H1 (cell line): ENCODE data around the gene UCP2. TPM values are rescaled to one million over a fixed set of nuclear protein-coding genes. Genes with fewer than 3 reads are reported as not detected.

ENCODE experiments used
- CREB1 ChIP-seq: IDR thresholded peaks from 2 replicates; pipeline ENCODE4 v1.6.1; 2012; ENCODE audit warnings: inconsistent platforms
- KDM4A ChIP-seq: IDR thresholded peaks from one replicate; pipeline ENCODE4 v1.7.1; 2012; ENCODE audit warnings: low read depth, mild to moderate bottlenecking, moderate library complexity, low read length, inconsistent platforms; ENCODE audit not compliant: severe bottlenecking
- PHF8 ChIP-seq: fragments of 200-600 bp; sonication (generic); conservative IDR thresholded peaks from 2 replicates; pipeline ENCODE4 v1.7.1; 2012; ENCODE audit warnings: low read depth, mild to moderate bottlenecking, inconsistent platforms, low read length, moderate library complexity
- POLR2A ChIP-seq, 2 experiments: IDR thresholded peaks; 1 replicate in 1 of 2; 2 replicates in 1 of 2; pipeline ENCODE4 v1.6.1; 2011; ENCODE audit warnings: low read depth in 2 of 2, low read length in 2 of 2, mild to moderate bottlenecking in 2 of 2; ENCODE audit errors: control extremely low read depth in 1 of 2
- SIN3A ChIP-seq, 2 experiments: IDR thresholded peaks in 1 of 2; conservative IDR thresholded peaks in 1 of 2; 2 replicates each; pipeline ENCODE4 v1.6.1; 2011 to 2012; ENCODE audit warnings: low read length in 2 of 2, improper control_type of control experiment in 1 of 2, low read depth in 1 of 2, mild to moderate bottlenecking in 1 of 2
- SRF ChIP-seq: IDR thresholded peaks from 2 replicates; pipeline ENCODE4 v1.6.1; 2011; ENCODE audit warnings: mild to moderate bottlenecking, low read depth, low read length, moderate library complexity
- TBP ChIP-seq: IDR thresholded peaks from 2 replicates; pipeline ENCODE4 v1.6.1; 2011; ENCODE audit warnings: low read depth, low read length, improper control_type of control experiment
- polyA plus RNA-seq, 7 experiments: library from polyadenylated mRNA; depleted of rRNA in 3 of 7; stranded (reverse) in 5 of 7; unstranded in 2 of 7; fragments of >200 nt in 5 of 7; fragments of 200-250 nt in 2 of 7; gene quantifications; 1 replicate in 5 of 7; 2 replicates in 1 of 7; 4 replicates in 1 of 7; pipeline versions ENCODE4 v1.2.1 to v1.2.3, GENCODE V29; 2011 to 2013; ENCODE audit warnings: missing spikeins in 2 of 7, mixed read lengths in 2 of 7
- total RNA-seq: library from RNA; stranded (reverse); fragmentation: NEBNext Ultra II Directional; extraction: Animal tissue kit (Norgen Biotek cat#: 25700); gene quantifications from 2 replicates; pipeline ENCODE4 v1.2.1, GENCODE V29; 2021
- TF ChIP-seq, protein P1 (sequence below): IDR thresholded peaks from 2 replicates; pipeline ENCODE4 v1.6.1; 2012; ENCODE audit warnings: inconsistent platforms
- TF ChIP-seq, protein P2 (sequence below): IDR thresholded peaks from 2 replicates; pipeline ENCODE4 v1.6.1; 2011; ENCODE audit warnings: low read depth, mild to moderate bottlenecking, low read length; ENCODE audit not compliant: insufficient read depth
- TF ChIP-seq, protein P3 (sequence below): IDR thresholded peaks from 2 replicates; pipeline ENCODE4 v1.6.1; 2011; ENCODE audit warnings: low read length, improper control_type of control experiment

Gene UCP2
- total and polyA plus RNA-seq, 2 of the 8 experiments (the other 6 are each of a cell fraction or from before 2014, with no cell fraction given), result 46.2 to 55.2 TPM

DNA sequence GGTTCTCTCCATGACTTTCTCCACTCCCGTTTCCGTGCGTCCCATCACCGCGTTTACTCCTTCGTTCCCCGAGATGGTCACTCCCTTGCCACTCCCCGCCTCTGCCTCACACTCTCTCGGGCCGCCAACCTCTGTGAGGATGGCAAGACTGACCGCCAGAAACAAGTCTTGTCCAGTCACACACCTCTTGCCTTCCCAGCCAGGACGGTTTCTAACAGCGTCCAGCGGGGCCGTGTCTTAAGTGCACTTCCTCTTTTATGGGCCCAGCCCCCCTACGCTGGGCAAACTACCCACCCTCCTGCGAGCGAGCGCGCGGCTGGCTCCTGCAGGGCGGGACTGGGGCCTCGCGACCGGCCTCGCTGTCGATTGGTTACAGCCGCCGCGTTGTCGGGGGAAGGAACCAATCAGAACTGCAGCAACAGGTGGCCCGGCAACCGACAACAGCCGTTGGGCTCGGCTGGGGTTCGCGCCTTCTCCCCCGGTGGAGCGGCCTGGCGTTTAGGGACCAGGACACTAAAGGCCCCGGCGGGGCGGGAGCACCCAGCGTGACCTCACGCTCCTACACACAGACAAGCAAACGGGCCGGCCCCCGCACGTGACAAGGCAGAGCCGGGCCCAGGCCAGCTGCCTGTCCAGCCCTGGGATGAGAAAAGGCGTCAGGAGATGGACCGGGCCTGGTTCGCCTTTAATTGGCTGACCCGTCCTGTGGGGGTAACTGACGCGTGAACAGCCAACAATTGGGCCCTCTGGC, 522 bp upstream of the UCP2 start (continued):
- TF ChIP-seq POLR2A (IDR thresholded peaks at IDR 0.05; ENCODE audit: control extremely low read depth in 1 of 2, low read depth in 2 of 2, low read length in 2 of 2), result peak in 1 of 2 experiments; percentile 23; a peak in 1 of 3 replicates
- TF ChIP-seq SIN3A (conservative IDR thresholded peaks at IDR 0.05 in 1 of 2, IDR thresholded peaks at IDR 0.05 in 1 of 2; ENCODE audit: low read depth in 1 of 2, low read length in 2 of 2), result 0 out of 4 replicates have a peak, but pooled peaks of 1 of the 2 experiments have one; percentile 10
- TF ChIP-seq TBP, result peak; percentile 15; the same call in 1 of the 2 replicates
- TF ChIP-seq, protein P1, sequence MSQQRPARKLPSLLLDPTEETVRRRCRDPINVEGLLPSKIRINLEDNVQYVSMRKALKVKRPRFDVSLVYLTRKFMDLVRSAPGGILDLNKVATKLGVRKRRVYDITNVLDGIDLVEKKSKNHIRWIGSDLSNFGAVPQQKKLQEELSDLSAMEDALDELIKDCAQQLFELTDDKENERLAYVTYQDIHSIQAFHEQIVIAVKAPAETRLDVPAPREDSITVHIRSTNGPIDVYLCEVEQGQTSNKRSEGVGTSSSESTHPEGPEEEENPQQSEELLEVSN, result peak; percentile 97
- TF ChIP-seq SRF, result no peak
- peak; percentile 95 for TF ChIP-seq KDM4A
- TF ChIP-seq, protein P2, sequence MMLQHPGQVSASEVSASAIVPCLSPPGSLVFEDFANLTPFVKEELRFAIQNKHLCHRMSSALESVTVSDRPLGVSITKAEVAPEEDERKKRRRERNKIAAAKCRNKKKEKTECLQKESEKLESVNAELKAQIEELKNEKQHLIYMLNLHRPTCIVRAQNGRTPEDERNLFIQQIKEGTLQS, result no peak
- 0 out of 2 replicates have a peak, but pooled peaks have one; percentile 33 for TF ChIP-seq PHF8
- peak; percentile 21; the same call in 1 of the 2 replicates for TF ChIP-seq CREB1
- TF ChIP-seq, protein P3, sequence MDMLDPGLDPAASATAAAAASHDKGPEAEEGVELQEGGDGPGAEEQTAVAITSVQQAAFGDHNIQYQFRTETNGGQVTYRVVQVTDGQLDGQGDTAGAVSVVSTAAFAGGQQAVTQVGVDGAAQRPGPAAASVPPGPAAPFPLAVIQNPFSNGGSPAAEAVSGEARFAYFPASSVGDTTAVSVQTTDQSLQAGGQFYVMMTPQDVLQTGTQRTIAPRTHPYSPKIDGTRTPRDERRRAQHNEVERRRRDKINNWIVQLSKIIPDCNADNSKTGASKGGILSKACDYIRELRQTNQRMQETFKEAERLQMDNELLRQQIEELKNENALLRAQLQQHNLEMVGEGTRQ, result peak; percentile 67
- TF ChIP-seq, all 59 proteins: peak for 15
